Measurements from ENCODE around the gene HOXD4. TPM values are rescaled to one million over a fixed set of nuclear protein-coding genes. Genes with fewer than 3 reads are reported as not detected.
A peak's percentile ranks its signal among the peaks of the same experiment; 100 is the strongest.

The HOXD4 gene
- 1 to 10 TPM in 2 of 4 donors, not detected in 2; 2.2 to 2.6 TPM for total RNA-seq

DNA sequence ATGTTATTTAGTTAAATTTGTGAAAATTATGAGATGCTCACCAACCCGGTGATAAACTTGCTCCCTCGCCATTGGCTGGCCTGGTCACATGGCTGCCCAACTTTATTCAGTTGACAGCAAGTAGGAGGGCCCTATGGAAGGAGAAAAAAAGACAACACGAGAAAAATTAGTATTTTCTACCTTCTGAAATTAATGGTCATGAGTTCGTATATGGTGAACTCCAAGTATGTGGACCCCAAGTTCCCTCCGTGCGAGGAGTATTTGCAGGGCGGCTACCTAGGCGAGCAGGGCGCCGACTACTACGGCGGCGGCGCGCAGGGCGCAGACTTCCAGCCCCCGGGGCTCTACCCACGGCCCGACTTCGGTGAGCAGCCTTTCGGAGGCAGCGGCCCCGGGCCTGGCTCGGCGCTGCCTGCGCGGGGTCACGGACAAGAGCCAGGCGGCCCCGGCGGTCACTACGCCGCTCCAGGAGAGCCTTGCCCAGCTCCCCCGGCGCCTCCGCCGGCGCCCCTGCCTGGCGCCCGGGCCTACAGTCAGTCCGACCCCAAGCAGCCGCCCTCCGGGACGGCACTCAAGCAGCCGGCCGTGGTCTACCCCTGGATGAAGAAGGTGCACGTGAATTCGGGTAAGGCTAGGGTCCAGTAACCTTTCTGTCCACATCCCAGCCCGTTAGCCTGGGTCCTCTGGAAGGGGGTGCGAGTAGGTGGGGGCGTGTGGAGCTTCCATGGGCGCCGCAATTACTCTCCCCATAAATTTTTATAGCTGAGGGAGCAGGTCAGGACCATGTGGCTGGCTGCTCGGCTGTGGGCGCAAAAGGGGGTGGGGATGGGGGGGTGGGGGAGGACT lies at the start of gene HOXD4:
Gene HOXD4, plus strand, starts transcription at position 109 of the 846 bp plus-strand sequence. Its CDS starts 84 bp downstream, at position 193.
- TF ChIP-seq CTCF (IDR thresholded peaks at IDR 0.05) (no peak), POLR2A (IDR thresholded peaks at IDR 0.05) (no peak)
- no peak within 1 kb of the TSS for H3K4me3 ChIP-seq (ENCODE audit: low read depth, poor library complexity, severe bottlenecking)
- peak in 1 of 2 donors; percentile 70 for DNase-seq (ENCODE audit: low spot score in 2 of 2)
- intact Hi-C loops (cut with DNase I; ENCODE audit: low total_unique reads) = no loop called here
- 38 to 58% methylated on average over 32 to 55 of the region's 55 CpGs for WGBS, 2 donors

- intact Hi-C loops (cut with DNase I; ENCODE audit: low total_unique reads) = no loop called here
- WGBS, 2 donors = 56 to 71% methylated on average over 4 to 5 of the region's 5 CpGs
- no peak overlapping the region for H3K4me3 ChIP-seq (ENCODE audit: low read depth, poor library complexity, severe bottlenecking)
- no peak for TF ChIP-seq POLR2A (IDR thresholded peaks at IDR 0.05)
- no peak for TF ChIP-seq CTCF (IDR thresholded peaks at IDR 0.05)
- DNase-seq (ENCODE audit: low spot score in 2 of 2) = peak in 1 of 2 donors; percentile 68
Observed at GRCh38 chr2:176101842-176102241, 49.5 kb upstream of the HOXD4 start.

DNA sequence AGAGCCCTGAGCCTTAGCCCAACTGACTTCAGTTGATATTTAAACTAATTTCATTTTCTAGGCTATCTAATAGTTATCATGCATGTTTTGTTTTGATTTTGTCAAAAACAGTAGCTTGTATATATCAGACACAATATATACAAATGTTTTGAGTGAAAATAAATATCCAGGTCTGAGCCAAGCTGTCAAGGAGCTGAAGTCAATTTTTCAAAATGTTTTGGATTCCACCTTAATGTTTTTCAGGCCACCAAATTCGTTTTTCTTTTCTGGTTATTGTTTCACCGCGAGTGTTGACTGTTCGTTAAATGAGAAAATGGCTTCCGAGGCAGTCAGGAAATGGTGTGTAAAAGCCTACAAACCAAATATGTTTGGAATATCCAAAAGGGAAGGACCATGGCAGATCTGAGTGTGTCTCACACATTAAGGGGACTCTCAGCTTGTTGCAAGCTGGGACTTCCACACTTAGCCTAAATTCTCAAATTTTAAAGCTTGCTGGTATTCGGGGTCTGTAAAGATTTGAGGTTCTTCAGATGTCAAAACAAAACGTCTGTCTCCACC lies 49.0 kb upstream of the HOXD4 start:
- DNase-seq (ENCODE audit: low spot score in 2 of 2) = no peak
- TF ChIP-seq POLR2A (IDR thresholded peaks at IDR 0.05) (no peak), CTCF (IDR thresholded peaks at IDR 0.05) (no peak)
- no peak overlapping the region for H3K4me3 ChIP-seq (ENCODE audit: low read depth, poor library complexity, severe bottlenecking)
- intact Hi-C loops (cut with DNase I; ENCODE audit: low total_unique reads) = no loop called here
- WGBS, 2 donors = 47 to 61% methylated on average over 7 of the region's 7 CpGs

- intact Hi-C loops (cut with DNase I; ENCODE audit: low total_unique reads) = no loop called here
- 60 to 63% methylated on average over 7 of the region's 7 CpGs for WGBS, 2 donors
- peak in 1 of 2 donors; percentile 21 for DNase-seq (ENCODE audit: low spot score in 2 of 2)
- TF ChIP-seq CTCF (IDR thresholded peaks at IDR 0.05) (no peak), POLR2A (IDR thresholded peaks at IDR 0.05) (no peak)
- H3K4me3 ChIP-seq (ENCODE audit: low read depth, poor library complexity, severe bottlenecking) = no peak overlapping the region
Observed at GRCh38 chr2:176103194-176103593, 48.2 kb upstream of the HOXD4 start.

- DNase-seq (ENCODE audit: low spot score in 2 of 2) = peak in 1 of 2 donors; percentile 77
- H3K4me3 ChIP-seq (ENCODE audit: low read depth, poor library complexity, severe bottlenecking) = no peak overlapping the region
Observed at GRCh38 chr2:176103742-176104315, 47.5 kb upstream of the HOXD4 start.

More at GRCh38 chr2:176103742-176104315, 47.5 kb upstream of the HOXD4 start:
- WGBS, 2 donors = 26 to 34% methylated on average over 17 of the region's 17 CpGs
- intact Hi-C loops (cut with DNase I; ENCODE audit: low total_unique reads) = no loop called here
- TF ChIP-seq POLR2A (IDR thresholded peaks at IDR 0.05) (no peak), CTCF (IDR thresholded peaks at IDR 0.05) (no peak)

Data from lower leg skin (tissue), 4 donors.